PC-3 (cell line): ENCODE measurements around the gene CHRNA4. TPM values are rescaled to one million over a fixed set of nuclear protein-coding genes. Genes with fewer than 3 reads are reported as not detected.

Experiments used
- ATAC-seq: fragments of 200-7000 bp; cut with Tn5 transposase; 2 replicates; pipeline ENCODE4 v1.9.1; 2020; ENCODE audit warnings: mild to moderate bottlenecking, moderate library complexity
- BruUV-seq: library from RNA; stranded (reverse); fragments of 400-500 nt; replicated peaks from 2 replicates; lab custom pipeline; 2021; lab: Mats Ljungman, UMichigan
- CTCF ChIA-PET: fragments of 300-600 bp; sonication (Branson Sonifier 250); formaldehyde crosslinking; loops from one replicate; lab custom pipeline; 2022; ENCODE audit warnings: antibody characterized with exemption; lab: Charles Lee
- POLR2A ChIA-PET: fragments of 300-600 bp; sonication (Branson Sonifier 250); formaldehyde crosslinking; loops from one replicate; lab custom pipeline; 2022; ENCODE audit warnings: antibody characterized with exemption; ENCODE audit not compliant: unreplicated experiment; lab: Charles Lee
- DNase-seq: peaks from one replicate; pipeline ENCODE4 v3.0.0-alpha.2; 2015
- H2AFZ ChIP-seq: fragments of 300-600 bp; sonication (generic); 2 replicates; pipeline ENCODE4 v1.6.0; 2016; ENCODE audit warnings: antibody characterized with exemption, low read length
- H3F3A ChIP-seq: fragments of 300-600 bp; sonication (generic); one replicate; pipeline ENCODE4 v1.6.0; 2017; ENCODE audit warnings: antibody characterized with exemption, low read length, control low read depth, mild to moderate bottlenecking; ENCODE audit not compliant: unreplicated experiment
- H3K27ac ChIP-seq: fragments of 300-600 bp; sonication (generic); 2 replicates; pipeline ENCODE4 v1.5.1; 2016; ENCODE audit warnings: mild to moderate bottlenecking, low read length
- H3K27me3 ChIP-seq: fragments of 300-600 bp; sonication (generic); 2 replicates; pipeline ENCODE4 v1.6.1; 2016; ENCODE audit warnings: low read length, mixed read lengths
- H3K36me3 ChIP-seq: fragments of 300-600 bp; sonication (generic); 2 replicates; pipeline ENCODE4 v1.6.1; 2016; ENCODE audit warnings: low read depth, mixed run types, low read length, mixed read lengths
- H3K4me1 ChIP-seq: fragments of 300-600 bp; sonication (generic); 2 replicates; pipeline ENCODE4 v1.5.1; 2016; ENCODE audit warnings: low read length; ENCODE audit not compliant: insufficient read depth
- H3K4me2 ChIP-seq: fragments of 300-600 bp; sonication (generic); 2 replicates; pipeline ENCODE4 v1.6.0; 2016; ENCODE audit warnings: low read length
- H3K4me3 ChIP-seq: fragments of 300-600 bp; sonication (generic); 2 replicates; pipeline ENCODE4 v1.5.1; 2016; ENCODE audit warnings: mild to moderate bottlenecking, low read length, mixed read lengths
- H3K79me2 ChIP-seq: fragments of 300-600 bp; sonication (generic); 2 replicates; pipeline ENCODE4 v1.6.1; 2017; ENCODE audit warnings: low read length, mixed read lengths
- H3K9ac ChIP-seq: fragments of 300-600 bp; sonication (generic); 2 replicates; pipeline ENCODE4 v1.6.0; 2016; ENCODE audit warnings: mild to moderate bottlenecking, low read length
- H3K9me2 ChIP-seq: fragments of 300-600 bp; sonication (generic); replicated peaks from 2 replicates; pipeline ENCODE4 v1.6.1; 2016; ENCODE audit warnings: mixed run types, low read length, mixed read lengths
- H3K9me3 ChIP-seq: fragments of 300-600 bp; sonication (generic); 2 replicates; pipeline ENCODE4 v1.6.1; 2016; ENCODE audit warnings: low read length, mixed read lengths
- H4K20me1 ChIP-seq: fragments of 300-600 bp; sonication (generic); 2 replicates; pipeline ENCODE4 v1.6.1; 2016; ENCODE audit warnings: low read length, mixed read lengths
- EZH2 ChIP-seq: fragments of 300-600 bp; sonication (generic); IDR thresholded peaks from one replicate; pipeline ENCODE4 v1.6.1; 2017; ENCODE audit warnings: antibody characterized with exemption, mild to moderate bottlenecking, low read length; ENCODE audit not compliant: unreplicated experiment
- EZH2phosphoT487 ChIP-seq: fragments of 300-600 bp; sonication (generic); IDR thresholded peaks from 2 replicates; pipeline ENCODE4 v1.6.1; 2018; ENCODE audit warnings: mild to moderate bottlenecking, antibody characterized with exemption, low read length, borderline replicate concordance
- intact Hi-C: fragments of 100-400 bp; cut with micrococcal nuclease; formaldehyde crosslinking; loops from 2 replicates; pipeline ENCODE4 v1.9.0; 2023
- total RNA-seq: library from RNA; depleted of rRNA; stranded (reverse); fragments of >200 nt; gene quantifications from 2 replicates; pipeline ENCODE4 v1.2.3, GENCODE V29; 2014
- TF ChIP-seq, protein P1 (sequence below): fragments of 300-600 bp; sonication (generic); conservative IDR thresholded peaks from 2 replicates; pipeline ENCODE4 v1.5.1; 2017; ENCODE audit warnings: antibody characterized with exemption, low read depth, mild to moderate bottlenecking, low read length

Gene CHRNA4
- total RNA-seq, 1 experiment from 2014 or later, result not detected

DNA sequence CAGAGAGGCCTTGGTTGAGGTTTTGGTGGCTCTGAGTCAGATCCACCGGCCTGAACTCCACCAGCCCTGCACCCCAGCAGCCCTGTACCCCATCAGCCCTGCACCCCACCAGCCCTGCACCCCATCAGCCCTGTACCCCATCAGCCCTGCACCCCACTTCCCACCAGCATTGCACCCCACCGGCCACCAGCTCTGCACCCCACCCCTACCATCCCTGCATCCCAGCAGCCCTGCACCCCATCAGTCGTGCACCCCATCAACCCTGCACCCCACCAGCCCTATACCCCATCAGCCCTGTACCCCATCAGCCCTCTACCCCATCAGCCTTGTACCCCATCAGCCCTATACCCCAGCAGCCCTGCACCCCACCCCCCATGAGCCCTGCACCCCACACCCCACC is 14.3 kb upstream of the CHRNA4 start:
- no peaks in the 10 kb centered on the region for H3K36me3 ChIP-seq
- no peaks in the 10 kb centered on the region for H3K9me2 ChIP-seq
- H3K27me3 ChIP-seq, result peaks cover 42% of the 10 kb centered on the region
- H3F3A ChIP-seq, result no peaks in the 10 kb centered on the region
- H2AFZ ChIP-seq, result no peak overlapping the region
- H4K20me1 ChIP-seq, result no peaks in the 10 kb centered on the region
- H3K27ac ChIP-seq, result no peak overlapping the region
- POLR2A ChIA-PET, result no interaction called here
- no peaks in the 10 kb centered on the region for H3K9me3 ChIP-seq
- BruUV-seq, result no TSS peak
- no peaks in the 10 kb centered on the region for H3K4me1 ChIP-seq
- no peaks in the 10 kb centered on the region for H3K79me2 ChIP-seq
- H3K4me2 ChIP-seq, result no peak overlapping the region
- TF ChIP-seq EZH2 (no peak), EZH2phosphoT487 (no peak)
- TF ChIP-seq, protein P1, sequence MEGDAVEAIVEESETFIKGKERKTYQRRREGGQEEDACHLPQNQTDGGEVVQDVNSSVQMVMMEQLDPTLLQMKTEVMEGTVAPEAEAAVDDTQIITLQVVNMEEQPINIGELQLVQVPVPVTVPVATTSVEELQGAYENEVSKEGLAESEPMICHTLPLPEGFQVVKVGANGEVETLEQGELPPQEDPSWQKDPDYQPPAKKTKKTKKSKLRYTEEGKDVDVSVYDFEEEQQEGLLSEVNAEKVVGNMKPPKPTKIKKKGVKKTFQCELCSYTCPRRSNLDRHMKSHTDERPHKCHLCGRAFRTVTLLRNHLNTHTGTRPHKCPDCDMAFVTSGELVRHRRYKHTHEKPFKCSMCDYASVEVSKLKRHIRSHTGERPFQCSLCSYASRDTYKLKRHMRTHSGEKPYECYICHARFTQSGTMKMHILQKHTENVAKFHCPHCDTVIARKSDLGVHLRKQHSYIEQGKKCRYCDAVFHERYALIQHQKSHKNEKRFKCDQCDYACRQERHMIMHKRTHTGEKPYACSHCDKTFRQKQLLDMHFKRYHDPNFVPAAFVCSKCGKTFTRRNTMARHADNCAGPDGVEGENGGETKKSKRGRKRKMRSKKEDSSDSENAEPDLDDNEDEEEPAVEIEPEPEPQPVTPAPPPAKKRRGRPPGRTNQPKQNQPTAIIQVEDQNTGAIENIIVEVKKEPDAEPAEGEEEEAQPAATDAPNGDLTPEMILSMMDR, result no peak
- CTCF ChIA-PET, result no interaction called here
- H3K4me3 ChIP-seq, result no peak overlapping the region
- no peak overlapping the region for H3K9ac ChIP-seq
- DNase-seq (no peak), ATAC-seq (no peak)
- intact Hi-C loops, result no loop called here

DNA sequence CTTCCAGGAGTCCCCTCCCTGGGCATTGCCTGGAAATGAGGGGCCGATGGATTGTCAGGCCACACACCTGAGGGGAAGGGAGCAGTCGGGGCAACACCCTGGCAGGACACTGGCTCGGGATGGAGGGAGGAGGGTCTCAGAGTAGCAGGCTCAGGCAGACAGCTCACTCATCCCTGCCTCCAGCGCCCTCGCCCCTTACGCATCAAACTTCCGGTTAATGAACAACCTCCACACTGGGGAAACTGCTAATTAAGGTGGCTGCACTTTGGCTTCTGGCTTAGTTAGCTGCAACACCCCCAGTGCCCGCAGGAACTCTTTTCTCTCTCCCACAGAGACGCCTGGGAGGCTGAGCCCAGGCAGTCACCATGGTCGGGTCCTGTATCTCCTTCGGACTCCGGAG is 13.4 kb upstream of the CHRNA4 start:
- TF ChIP-seq, protein P1, result no peak
- TF ChIP-seq EZH2phosphoT487, result no peak
- TF ChIP-seq EZH2, result no peak
- Histone ChIP-seq H3K4me1 (no peaks in the 10 kb centered on the region), H4K20me1 (no peaks in the 10 kb centered on the region), H3K27me3 (peaks cover 45% of the 10 kb centered on the region), H3K36me3 (no peaks in the 10 kb centered on the region), H3K79me2 (no peaks in the 10 kb centered on the region), H3K27ac (no peak overlapping the region), H3K9ac (no peak overlapping the region), H3K4me2 (no peak overlapping the region), H2AFZ (no peak overlapping the region), H3K9me3 (no peaks in the 10 kb centered on the region), H3F3A (no peaks in the 10 kb centered on the region), H3K4me3 (no peak overlapping the region), H3K9me2 (no peaks in the 10 kb centered on the region)
- POLR2A ChIA-PET, result no interaction called here
- DNase-seq (no peak), ATAC-seq (no peak)
- CTCF ChIA-PET, result no interaction called here
- no TSS peak for BruUV-seq
- intact Hi-C loops, result no loop called here

DNA sequence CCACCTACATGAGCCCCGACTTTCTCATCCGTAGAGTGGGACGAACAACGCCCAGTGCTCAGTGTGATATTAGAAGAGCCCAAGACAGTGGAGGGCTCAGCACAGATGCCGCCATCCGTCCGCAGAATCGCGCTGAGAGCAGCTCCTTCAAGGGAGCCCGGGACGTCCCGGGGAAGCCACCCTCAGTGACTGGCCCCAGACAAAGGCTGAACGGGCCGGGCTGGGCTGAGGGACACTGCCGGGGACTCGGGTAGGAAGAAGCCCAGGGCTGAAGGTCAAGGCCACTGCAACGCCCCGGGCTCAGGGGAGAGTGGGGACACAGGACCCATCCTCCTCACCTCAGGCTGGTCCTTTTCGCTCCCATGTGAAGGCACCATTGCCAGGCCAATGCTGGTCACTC is 12.8 kb upstream of the CHRNA4 start:
- no peaks in the 10 kb centered on the region for H3K9me3 ChIP-seq
- no peaks in the 10 kb centered on the region for H3K9me2 ChIP-seq
- H3K4me2 ChIP-seq, result no peak overlapping the region
- intact Hi-C loops, result no loop called here
- DNase-seq (no peak), ATAC-seq (no peak)
- no peaks in the 10 kb centered on the region for H3F3A ChIP-seq
- BruUV-seq, result no TSS peak
- ChIA-PET POLR2A (no interaction called here), CTCF (no interaction called here)
- H3K9ac ChIP-seq, result no peak overlapping the region
- no peaks in the 10 kb centered on the region for H3K36me3 ChIP-seq
- H3K27ac ChIP-seq, result no peak overlapping the region
- TF ChIP-seq EZH2phosphoT487, result no peak
- TF ChIP-seq EZH2, result no peak
- TF ChIP-seq, protein P1, result no peak
- H3K27me3 ChIP-seq, result peaks cover 45% of the 10 kb centered on the region
- no peaks in the 10 kb centered on the region for H3K79me2 ChIP-seq
- H4K20me1 ChIP-seq, result no peaks in the 10 kb centered on the region
- no peak overlapping the region for H2AFZ ChIP-seq
- H3K4me1 ChIP-seq, result no peaks in the 10 kb centered on the region
- H3K4me3 ChIP-seq, result no peak overlapping the region
